Smooth muscle cell (in vitro differentiated cells): ENCODE results near the gene UBE2Q2. TPM values are rescaled to one million over a fixed set of nuclear protein-coding genes. Genes with fewer than 3 reads are reported as not detected.

ENCODE experiments used
- DNase-seq: peaks from one replicate; lab custom pipeline; 2025; ENCODE audit not compliant: unreplicated experiment; lab: John Stamatoyannopoulos, UW
- H2AFZ ChIP-seq: fragments of 200-600 bp; sonication (generic); 2 replicates; pipeline ENCODE4 v1.6.0; 2016; ENCODE audit warnings: antibody characterized with exemption, low read depth, mild to moderate bottlenecking
- H3F3A ChIP-seq: fragments of 200-600 bp; sonication (generic); 2 replicates; pipeline ENCODE4 v1.6.0; 2017; ENCODE audit warnings: antibody characterized with exemption, low read depth
- H3K27ac ChIP-seq: fragments of 200-600 bp; sonication (generic); 2 replicates; pipeline ENCODE4 v1.5.1; 2016; ENCODE audit warnings: low read depth, mild to moderate bottlenecking
- H3K27me3 ChIP-seq: fragments of 200-600 bp; sonication (generic); 2 replicates; pipeline ENCODE4 v1.6.1; 2016; ENCODE audit warnings: low read depth, mild to moderate bottlenecking
- H3K36me3 ChIP-seq: fragments of 200-600 bp; sonication (generic); 2 replicates; pipeline ENCODE4 v1.5.1; 2016; ENCODE audit warnings: low read depth
- H3K4me1 ChIP-seq: fragments of 200-600 bp; sonication (generic); 2 replicates; pipeline ENCODE4 v1.5.1; 2016; ENCODE audit warnings: low read depth
- H3K4me2 ChIP-seq: fragments of 200-600 bp; sonication (generic); 2 replicates; pipeline ENCODE4 v1.6.0; 2016; ENCODE audit warnings: mild to moderate bottlenecking
- H3K4me3 ChIP-seq: fragments of 200-600 bp; sonication (generic); 2 replicates; pipeline ENCODE4 v1.5.1; 2016; ENCODE audit warnings: mild to moderate bottlenecking
- H3K79me2 ChIP-seq: fragments of 200-600 bp; sonication (generic); 2 replicates; pipeline ENCODE4 v1.6.0; 2016; ENCODE audit warnings: low read depth, mild to moderate bottlenecking
- H3K9ac ChIP-seq: fragments of 200-600 bp; sonication (generic); 2 replicates; pipeline ENCODE4 v1.6.0; 2016; ENCODE audit warnings: low read depth
- H3K9me3 ChIP-seq: fragments of 200-600 bp; sonication (generic); replicated peaks from 2 replicates; pipeline ENCODE4 v1.5.1; 2016; ENCODE audit warnings: low read depth
- H4K20me1 ChIP-seq: fragments of 200-600 bp; sonication (generic); 2 replicates; pipeline ENCODE4 v1.6.0; 2016; ENCODE audit warnings: low read depth
- CTCF ChIP-seq: fragments of 200-600 bp; sonication (generic); IDR thresholded peaks from 2 replicates; pipeline ENCODE4 v1.5.1; 2017; ENCODE audit warnings: borderline replicate concordance, mild to moderate bottlenecking, antibody characterized with exemption; ENCODE audit not compliant: insufficient read depth, poor library complexity, severe bottlenecking
- WGBS: methylation state at CpG from one replicate; pipeline ENCODE4 v1.1.7; 2016; ENCODE audit warnings: low lambda C conversion rate; 5-methylcytosine and 5-hydroxymethylcytosine counted together
- polyA plus RNA-seq: library from polyadenylated mRNA; unstranded; fragments of >200 nt; fragmentation: Nextera tagmentation; extraction: Ambion mirVana; gene quantifications from 2 replicates; pipeline ENCODE4 v1.2.1, GENCODE V29; 2016
- total RNA-seq: library from RNA; depleted of rRNA; stranded (reverse); fragments of >200 nt; gene quantifications from 2 replicates; pipeline ENCODE4 v1.2.3, GENCODE V29; 2014

The UBE2Q2 gene
- total and polyA plus RNA-seq, 2 experiments from 2014 or later, result 32.6 to 44.7 TPM

GRCh38 chr15:75923756-75924155 lies 80.5 kb downstream of the UBE2Q2 start:
- Histone ChIP-seq H3K9ac (no peak overlapping the region), H4K20me1 (peaks cover 98% of the 10 kb centered on the region), H3K79me2 (peaks cover 17% of the 10 kb centered on the region), H3K27me3 (no peaks in the 10 kb centered on the region), H3K27ac (no peak overlapping the region), H3K4me3 (no peak overlapping the region), H3K9me3 (no peaks in the 10 kb centered on the region), H3K36me3 (peaks cover 3% of the 10 kb centered on the region), H3K4me1 (no peaks in the 10 kb centered on the region), H3K4me2 (no peak overlapping the region), H3F3A (no peaks in the 10 kb centered on the region), H2AFZ (no peak overlapping the region)
- 97% methylated on average over 4 of the region's 4 CpGs for WGBS
- no peak for DNase-seq
- TF ChIP-seq CTCF, result no peak

- Histone ChIP-seq H3K27me3 (no peaks in the 10 kb centered on the region), H3K4me2 (no peak overlapping the region), H3K4me3 (no peak overlapping the region), H3K27ac (peak overlapping the region; percentile 27), H3F3A (no peaks in the 10 kb centered on the region), H3K79me2 (peaks cover 17% of the 10 kb centered on the region), H2AFZ (no peak overlapping the region), H3K4me1 (no peaks in the 10 kb centered on the region), H4K20me1 (peaks cover 96% of the 10 kb centered on the region), H3K9ac (no peak overlapping the region), H3K9me3 (no peaks in the 10 kb centered on the region), H3K36me3 (peaks cover 3% of the 10 kb centered on the region)
- 74% methylated on average over 1 of the region's 1 CpG for WGBS
- TF ChIP-seq CTCF, result no peak
- DNase-seq, result no peak
These were observed 81.3 kb downstream of the UBE2Q2 start for GRCh38 chr15:75924576-75924975.

GRCh38 chr15:75925440-75925839 lies 82.2 kb downstream of the UBE2Q2 start:
- H3K9me3 ChIP-seq, result no peaks in the 10 kb centered on the region
- H3K36me3 ChIP-seq, result peaks cover 9% of the 10 kb centered on the region
- H2AFZ ChIP-seq, result no peak overlapping the region
- no peaks in the 10 kb centered on the region for H3F3A ChIP-seq
- no peaks in the 10 kb centered on the region for H3K27me3 ChIP-seq
- H3K4me1 ChIP-seq, result no peaks in the 10 kb centered on the region
- H3K4me2 ChIP-seq, result no peak overlapping the region
- peaks cover 96% of the 10 kb centered on the region for H4K20me1 ChIP-seq
- TF ChIP-seq CTCF, result no peak
- H3K27ac ChIP-seq, result no peak overlapping the region
- no peak overlapping the region for H3K4me3 ChIP-seq
- peaks cover 17% of the 10 kb centered on the region for H3K79me2 ChIP-seq
- DNase-seq, result no peak
- 93% methylated on average over 2 of the region's 2 CpGs for whole genome bisulfite sequencing
- H3K9ac ChIP-seq, result no peak overlapping the region

GRCh38 chr15:75926931-75927330 lies 83.7 kb downstream of the UBE2Q2 start:
- H3K79me2 ChIP-seq, result peaks cover 17% of the 10 kb centered on the region
- peaks cover 96% of the 10 kb centered on the region for H4K20me1 ChIP-seq
- 68% methylated on average over 3 of the region's 3 CpGs for WGBS
- no peaks in the 10 kb centered on the region for H3K4me1 ChIP-seq
- DNase-seq, result no peak
- H3K9me3 ChIP-seq, result no peaks in the 10 kb centered on the region
- H3K4me2 ChIP-seq, result no peak overlapping the region
- H3K36me3 ChIP-seq, result peaks cover 9% of the 10 kb centered on the region
- no peaks in the 10 kb centered on the region for H3K27me3 ChIP-seq
- no peak overlapping the region for H3K4me3 ChIP-seq
- no peak for TF ChIP-seq CTCF
- no peak overlapping the region for H3K9ac ChIP-seq
- no peaks in the 10 kb centered on the region for H3F3A ChIP-seq
- H3K27ac ChIP-seq, result no peak overlapping the region
- H2AFZ ChIP-seq, result no peak overlapping the region
